Panc1 (cell line): ENCODE data around the gene CDC42BPA.

ENCODE experiments used
- CTCF ChIP-seq: fragments of 450-650 bp; IDR thresholded peaks from 2 replicates; pipeline ENCODE4 v1.5.1; 2017; ENCODE audit warnings: mild to moderate bottlenecking
- POLR2AphosphoS5 ChIP-seq: IDR thresholded peaks from 2 replicates; pipeline ENCODE4 v1.6.1; 2012; ENCODE audit warnings: mild to moderate bottlenecking, low read depth, low read length, moderate library complexity
- SIN3A ChIP-seq: IDR thresholded peaks from 2 replicates; pipeline ENCODE4 v1.6.1; 2012; ENCODE audit warnings: low read depth, mild to moderate bottlenecking, low read length, moderate library complexity, borderline replicate concordance; ENCODE audit not compliant: insufficient read depth

GRCh38 chr1:227280836-227281235 is 37.5 kb downstream of the CDC42BPA start:
- TF ChIP-seq CTCF (no peak), POLR2AphosphoS5 (no peak), SIN3A (no peak)
